ENCODE measurements around the gene CSTF2. TPM values are rescaled to one million over a fixed set of nuclear protein-coding genes. Genes with fewer than 3 reads are reported as not detected.

The CSTF2 gene
- total and polyA plus RNA-seq, 2 experiments from 2014 or later: 12.2 to 13.0 TPM

DNA sequence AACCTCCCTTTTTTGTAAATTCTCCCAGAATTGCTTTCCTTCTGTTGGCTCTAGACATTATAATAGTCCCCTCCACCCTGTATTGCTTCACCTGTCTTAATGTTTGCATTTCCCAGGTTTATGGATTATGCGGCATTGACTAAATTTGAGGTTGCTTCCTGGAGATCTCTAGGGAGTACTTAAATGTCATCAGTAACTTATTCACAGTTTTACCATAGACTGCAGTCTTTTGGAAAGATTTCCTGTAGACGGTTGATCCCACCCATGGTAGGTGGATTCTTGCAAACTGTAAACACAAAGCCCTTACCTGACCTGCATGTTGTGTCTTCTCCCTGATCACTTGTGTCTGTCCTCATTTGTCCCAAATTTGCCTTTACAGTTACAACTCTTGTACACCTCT, 60.2 kb downstream of the CSTF2 start:
- H3K9me3 ChIP-seq (ENCODE audit: low read depth): no peaks in the 10 kb centered on the region
- no peak overlapping the region for H3K27ac ChIP-seq
- H4K20me1 ChIP-seq (ENCODE audit: insufficient read depth, poor library complexity, severe bottlenecking): no peaks in the 10 kb centered on the region
- no peaks in the 10 kb centered on the region for H3K27me3 ChIP-seq
- no peaks in the 10 kb centered on the region for H3K79me2 ChIP-seq
- no peaks in the 10 kb centered on the region for H3K9me2 ChIP-seq (replicated peaks; ENCODE audit: insufficient read depth)
- no peaks in the 10 kb centered on the region for H3K4me1 ChIP-seq (ENCODE audit: insufficient read depth)
- no peak overlapping the region for H2AFZ ChIP-seq
- no peak for DNase-seq (ENCODE audit: low spot score)
- H3K36me3 ChIP-seq (replicated peaks; ENCODE audit: insufficient read depth, low read depth): no peaks in the 10 kb centered on the region
- no peak for TF ChIP-seq EZH2phosphoT487 (IDR thresholded peaks at IDR 0.05; ENCODE audit: low read depth, severe bottlenecking, unreplicated experiment)
- TF ChIP-seq EZH2 (IDR thresholded peaks at IDR 0.05; ENCODE audit: borderline replicate concordance): no peak
- TF ChIP-seq, protein P1, sequence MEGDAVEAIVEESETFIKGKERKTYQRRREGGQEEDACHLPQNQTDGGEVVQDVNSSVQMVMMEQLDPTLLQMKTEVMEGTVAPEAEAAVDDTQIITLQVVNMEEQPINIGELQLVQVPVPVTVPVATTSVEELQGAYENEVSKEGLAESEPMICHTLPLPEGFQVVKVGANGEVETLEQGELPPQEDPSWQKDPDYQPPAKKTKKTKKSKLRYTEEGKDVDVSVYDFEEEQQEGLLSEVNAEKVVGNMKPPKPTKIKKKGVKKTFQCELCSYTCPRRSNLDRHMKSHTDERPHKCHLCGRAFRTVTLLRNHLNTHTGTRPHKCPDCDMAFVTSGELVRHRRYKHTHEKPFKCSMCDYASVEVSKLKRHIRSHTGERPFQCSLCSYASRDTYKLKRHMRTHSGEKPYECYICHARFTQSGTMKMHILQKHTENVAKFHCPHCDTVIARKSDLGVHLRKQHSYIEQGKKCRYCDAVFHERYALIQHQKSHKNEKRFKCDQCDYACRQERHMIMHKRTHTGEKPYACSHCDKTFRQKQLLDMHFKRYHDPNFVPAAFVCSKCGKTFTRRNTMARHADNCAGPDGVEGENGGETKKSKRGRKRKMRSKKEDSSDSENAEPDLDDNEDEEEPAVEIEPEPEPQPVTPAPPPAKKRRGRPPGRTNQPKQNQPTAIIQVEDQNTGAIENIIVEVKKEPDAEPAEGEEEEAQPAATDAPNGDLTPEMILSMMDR (IDR thresholded peaks at IDR 0.05; ENCODE audit: poor library complexity): no peak
- 79% methylated on average over 2 of the region's 2 CpGs for WGBS (ENCODE audit: low lambda C conversion rate, missing lambda C conversion rate)
- no peak overlapping the region for H3K4me3 ChIP-seq
- no peak overlapping the region for H3K4me2 ChIP-seq

GRCh38 chrX:100883654-100884053, 63.5 kb downstream of the CSTF2 start:
- Histone ChIP-seq H3K4me2 (peak overlapping the region; percentile 37), H3K4me3 (no peak overlapping the region), H3K27ac (peak overlapping the region; percentile 80), H4K20me1 (ENCODE audit: insufficient read depth, poor library complexity, severe bottlenecking) (no peaks in the 10 kb centered on the region), H3K9me3 (ENCODE audit: low read depth) (no peaks in the 10 kb centered on the region), H3K79me2 (no peaks in the 10 kb centered on the region), H3K27me3 (no peaks in the 10 kb centered on the region), H3K36me3 (replicated peaks; ENCODE audit: insufficient read depth, low read depth) (no peaks in the 10 kb centered on the region), H3K4me1 (ENCODE audit: insufficient read depth) (no peaks in the 10 kb centered on the region), H2AFZ (no peak overlapping the region), H3K9me2 (replicated peaks; ENCODE audit: insufficient read depth) (no peaks in the 10 kb centered on the region)
- TF ChIP-seq, protein P1 (IDR thresholded peaks at IDR 0.05; ENCODE audit: poor library complexity): no peak
- TF ChIP-seq EZH2 (IDR thresholded peaks at IDR 0.05; ENCODE audit: borderline replicate concordance) (no peak), EZH2phosphoT487 (IDR thresholded peaks at IDR 0.05; ENCODE audit: low read depth, severe bottlenecking, unreplicated experiment) (no peak)
- WGBS (ENCODE audit: low lambda C conversion rate, missing lambda C conversion rate): 45% methylated on average over 4 of the region's 4 CpGs
- DNase-seq (ENCODE audit: low spot score): no peak

Small RNAs within 50 kb of the gene (small RNA-seq; reads per million reads assigned to genes)
- not detected for gene RF00411

Other genes with a start within 250 kb of the CSTF2 start
- 1.8 and 4.8 TPM in 2 replicates for gene TNMD, start 235.5 kb upstream of the CSTF2 start, total RNA-seq
- gene TNMD, start 235.5 kb upstream of the CSTF2 start, polyA plus RNA-seq: 1.1 TPM in 1 of 2 replicates, not detected in the other
- gene TSPAN6, start 183.6 kb upstream of the CSTF2 start, total RNA-seq: 134 and 146 TPM in 2 replicates
- 98.3 and 131 TPM in 2 replicates for gene TSPAN6, start 183.6 kb upstream of the CSTF2 start, polyA plus RNA-seq
- gene SRPX2, start 176.2 kb upstream of the CSTF2 start, total RNA-seq: 19.1 and 24.9 TPM in 2 replicates
- 22.9 and 32.2 TPM in 2 replicates for gene SRPX2, start 176.2 kb upstream of the CSTF2 start, polyA plus RNA-seq
- gene SYTL4, start 88.3 kb upstream of the CSTF2 start, total RNA-seq: 1.2 and 2.4 TPM in 2 replicates
- gene SYTL4, start 88.3 kb upstream of the CSTF2 start, polyA plus RNA-seq: 2.6 and 3.4 TPM in 2 replicates
- gene NOX1, start 54.0 kb downstream of the CSTF2 start, total RNA-seq: 2.5 and 3.0 TPM in 2 replicates
- 0.99 and 1.9 TPM in 2 replicates for gene NOX1, start 54.0 kb downstream of the CSTF2 start, polyA plus RNA-seq
- 8.7 and 10.4 TPM in 2 replicates for gene XKRX, start 108.5 kb downstream of the CSTF2 start, total RNA-seq
- 1.0 and 1.1 TPM in 2 replicates for gene XKRX, start 108.5 kb downstream of the CSTF2 start, polyA plus RNA-seq
- not detected in 2 replicates for gene ARL13A, start 149.3 kb downstream of the CSTF2 start, total RNA-seq
- gene ARL13A, start 149.3 kb downstream of the CSTF2 start, polyA plus RNA-seq: not detected in 2 replicates
- 11.6 and 12.6 TPM in 2 replicates for gene TRMT2B, start 231.7 kb downstream of the CSTF2 start, total RNA-seq
- 6.4 and 7.4 TPM in 2 replicates for gene TRMT2B, start 231.7 kb downstream of the CSTF2 start, polyA plus RNA-seq

Data from hepatocyte (in vitro differentiated cells).